ENCODE data around the gene ABCC6. TPM values are rescaled to one million over a fixed set of nuclear protein-coding genes. Genes with fewer than 3 reads are reported as not detected.

ABCC6 gene
- total RNA-seq, 1 experiment from 2014 or later: 2.7 TPM

DNA sequence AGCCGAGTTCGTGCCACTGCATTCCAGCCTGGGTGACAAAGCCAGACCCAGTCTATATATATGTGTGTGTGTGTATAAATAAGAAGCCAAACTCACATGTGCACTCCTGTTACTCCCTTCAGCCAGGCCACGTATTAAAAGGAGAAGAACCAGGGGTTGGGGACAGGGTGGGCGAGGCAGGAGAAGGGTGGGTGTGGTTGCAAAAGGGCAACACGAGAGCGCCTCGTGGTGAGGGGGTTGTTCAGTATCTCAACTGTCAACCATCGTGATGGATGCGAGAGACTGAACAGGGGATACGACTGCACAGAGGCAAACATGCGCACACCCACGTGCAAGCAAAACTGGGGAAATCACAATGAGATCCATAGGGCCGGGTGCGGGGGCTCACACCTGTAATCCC is 54.9 kb downstream of the ABCC6 start (continued):
- no peak for TF ChIP-seq REST (IDR thresholded peaks at IDR 0.05; ENCODE audit: low read depth)
- TF ChIP-seq MAX (IDR thresholded peaks at IDR 0.05): no peak
- no peak for TF ChIP-seq TCF7L2 (IDR thresholded peaks at IDR 0.05; ENCODE audit: borderline replicate concordance, extremely low read depth, insufficient read depth, insufficient read length)
- TF ChIP-seq ATF3 (IDR thresholded peaks at IDR 0.05): no peak
- TF ChIP-seq FOSL1 (IDR thresholded peaks at IDR 0.05; ENCODE audit: low read depth): no peak
- no peak for TF ChIP-seq SIN3A (IDR thresholded peaks at IDR 0.05; ENCODE audit: low read depth)
- no peak for TF ChIP-seq EGR1 (IDR thresholded peaks at IDR 0.05; ENCODE audit: low read depth)
- TF ChIP-seq EZH2 (IDR thresholded peaks at IDR 0.05): no peak
- no peak for TF ChIP-seq POLR2A (IDR thresholded peaks at IDR 0.05; ENCODE audit: borderline replicate concordance, extremely low read depth, insufficient read depth, insufficient read length)
- TF ChIP-seq SRF (IDR thresholded peaks at IDR 0.05; ENCODE audit: low read depth): no peak
- no peak for TF ChIP-seq ELF1 (IDR thresholded peaks at IDR 0.05; ENCODE audit: borderline replicate concordance, low read depth)
- no peak for TF ChIP-seq YY1 (IDR thresholded peaks at IDR 0.05; ENCODE audit: extremely low read depth, insufficient replicate concordance, low read depth, low read length)

DNA sequence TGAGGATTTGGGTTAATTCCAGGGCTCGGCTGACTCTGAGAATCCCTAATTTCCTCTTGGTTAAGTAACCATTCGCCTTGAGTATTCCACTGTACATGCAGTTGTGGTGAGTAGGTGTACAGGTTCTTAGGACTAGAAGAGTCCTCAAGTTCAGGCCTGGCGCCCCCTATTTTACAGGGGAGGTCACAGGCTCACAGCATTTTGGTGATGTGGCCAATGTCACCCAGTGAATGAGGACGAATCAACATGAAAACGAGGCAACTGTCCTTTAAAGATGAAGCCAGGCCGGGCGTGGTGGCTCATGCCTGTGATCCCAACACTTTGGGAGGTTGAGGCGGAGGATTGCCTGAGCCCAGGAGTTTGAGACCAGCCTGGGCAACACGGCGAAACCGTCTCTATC is 55.4 kb downstream of the ABCC6 start:
- BruUV-seq (replicated peaks): no TSS peak
- Histone ChIP-seq H3K79me2 (ENCODE audit: insufficient read depth, low read length) (no peaks in the 10 kb centered on the region), H3K9me3 (ENCODE audit: control insufficient read depth in 1 of 2, insufficient read depth in 1 of 2, low read depth in 1 of 2, low read length in 2 of 2) (no peaks in the 10 kb centered on the region), H3K4me3 (replicated peaks in 1 of 2; ENCODE audit: low read depth in 1 of 2, low read length in 2 of 2) (no peak overlapping the region), H3K27ac (ENCODE audit: low read depth, low read length) (no peak overlapping the region), H4K20me1 (ENCODE audit: insufficient read depth) (no peaks in the 10 kb centered on the region), H3K27me3 (ENCODE audit: insufficient read depth, low read length) (no peaks in the 10 kb centered on the region), H3K9me2 (ENCODE audit: insufficient read depth) (no peaks in the 10 kb centered on the region), H3K4me2 (ENCODE audit: low read length) (no peak overlapping the region), H3K9ac (ENCODE audit: low read length) (no peak overlapping the region), H2AFZ (ENCODE audit: low read depth, low read length, poor library complexity, severe bottlenecking) (no peak overlapping the region), H3K4me1 (ENCODE audit: control insufficient read depth in 1 of 2, insufficient read depth in 2 of 2, low read length in 2 of 2) (no peaks in the 10 kb centered on the region), H3K36me3 (ENCODE audit: control insufficient read depth in 1 of 2, insufficient read depth in 2 of 2, low read length in 2 of 2) (no peaks in the 10 kb centered on the region)
- intact Hi-C loops (cut with micrococcal nuclease): no loop called here
- no peak for DNase-seq (ENCODE audit: low read depth, low spot score)
- peak; percentile 57; the same call in 1 of the 2 replicates for ATAC-seq
- ChIA-PET RAD21 (ENCODE audit: low non-redundant PET in 1 of 2, low total read pairs in 2 of 2, uncharacterized antibody in 2 of 2, unreplicated experiment in 2 of 2) (no interaction called here), CTCF (no interaction called here), POLR2A (no interaction called here)
- TF ChIP-seq MAX (IDR thresholded peaks at IDR 0.05) (no peak), SIN3A (IDR thresholded peaks at IDR 0.05; ENCODE audit: low read depth) (no peak), RAD21 (IDR thresholded peaks at IDR 0.05; ENCODE audit: low read depth) (no peak)
- TF ChIP-seq, protein P1, sequence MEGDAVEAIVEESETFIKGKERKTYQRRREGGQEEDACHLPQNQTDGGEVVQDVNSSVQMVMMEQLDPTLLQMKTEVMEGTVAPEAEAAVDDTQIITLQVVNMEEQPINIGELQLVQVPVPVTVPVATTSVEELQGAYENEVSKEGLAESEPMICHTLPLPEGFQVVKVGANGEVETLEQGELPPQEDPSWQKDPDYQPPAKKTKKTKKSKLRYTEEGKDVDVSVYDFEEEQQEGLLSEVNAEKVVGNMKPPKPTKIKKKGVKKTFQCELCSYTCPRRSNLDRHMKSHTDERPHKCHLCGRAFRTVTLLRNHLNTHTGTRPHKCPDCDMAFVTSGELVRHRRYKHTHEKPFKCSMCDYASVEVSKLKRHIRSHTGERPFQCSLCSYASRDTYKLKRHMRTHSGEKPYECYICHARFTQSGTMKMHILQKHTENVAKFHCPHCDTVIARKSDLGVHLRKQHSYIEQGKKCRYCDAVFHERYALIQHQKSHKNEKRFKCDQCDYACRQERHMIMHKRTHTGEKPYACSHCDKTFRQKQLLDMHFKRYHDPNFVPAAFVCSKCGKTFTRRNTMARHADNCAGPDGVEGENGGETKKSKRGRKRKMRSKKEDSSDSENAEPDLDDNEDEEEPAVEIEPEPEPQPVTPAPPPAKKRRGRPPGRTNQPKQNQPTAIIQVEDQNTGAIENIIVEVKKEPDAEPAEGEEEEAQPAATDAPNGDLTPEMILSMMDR (IDR thresholded peaks at IDR 0.05 in 2 of 3, conservative IDR thresholded peaks at IDR 0.05 in 1 of 3; ENCODE audit: borderline replicate concordance in 1 of 3, insufficient read depth in 1 of 3, low read depth in 2 of 3, low read length in 2 of 3): 0 out of 6 replicates have a peak, but pooled peaks of 1 of the 3 experiments have one; percentile 7

All from HCT116 (cell line).